Calu3 (cell line): ENCODE measurements around the gene B3GNT3. TPM values are rescaled to one million over a fixed set of nuclear protein-coding genes. Genes with fewer than 3 reads are reported as not detected.

Experiments used
- BruUV-seq: library from RNA; stranded (reverse); fragments of 400-500 nt; replicated peaks from 2 replicates; lab custom pipeline; 2021; lab: Mats Ljungman, UMichigan
- CTCF ChIA-PET: fragments of 300-600 bp; sonication (Branson Sonifier 250); formaldehyde crosslinking; loops from one replicate; lab custom pipeline; 2022; ENCODE audit warnings: antibody characterized with exemption; lab: Charles Lee
- DNase-seq: peaks from one replicate; pipeline ENCODE4 v3.0.0; 2022
- H3K27ac Mint-ChIP-seq: one replicate; pipeline ENCODE4 v1.8.0; 2022; ENCODE audit warnings: mixed read lengths; ENCODE audit not compliant: unreplicated experiment
- H3K27me3 Mint-ChIP-seq: one replicate; pipeline ENCODE4 v1.8.0; 2022; ENCODE audit warnings: mixed read lengths; ENCODE audit not compliant: unreplicated experiment
- H3K36me3 Mint-ChIP-seq: one replicate; pipeline ENCODE4 v1.8.0; 2022; ENCODE audit warnings: mild to moderate bottlenecking, moderate library complexity, mixed read lengths; ENCODE audit not compliant: insufficient read depth, unreplicated experiment
- H3K4me1 Mint-ChIP-seq: one replicate; pipeline ENCODE4 v1.8.0; 2022; ENCODE audit warnings: mild to moderate bottlenecking, low read depth, mixed read lengths; ENCODE audit not compliant: unreplicated experiment
- H3K4me3 Mint-ChIP-seq: one replicate; pipeline ENCODE4 v1.8.0; 2022; ENCODE audit warnings: mild to moderate bottlenecking, low read depth, moderate library complexity, mixed read lengths; ENCODE audit not compliant: unreplicated experiment
- H3K9me3 Mint-ChIP-seq: one replicate; pipeline ENCODE4 v1.8.0; 2022; ENCODE audit warnings: low read depth, mixed read lengths; ENCODE audit not compliant: unreplicated experiment
- intact Hi-C: fragments of 100-400 bp; cut with micrococcal nuclease; formaldehyde crosslinking; loops from one replicate; pipeline ENCODE4 v1.10.0; 2022; ENCODE audit not compliant: unreplicated experiment
- total RNA-seq: library from RNA; stranded (reverse); gene quantifications from 2 replicates; pipeline ENCODE4 v1.2.3, GENCODE V29; 2022
- TF ChIP-seq, protein P1 (sequence below): fragments of 200-600 bp; IDR thresholded peaks from one replicate; pipeline ENCODE4 v1.8.0; 2022; ENCODE audit warnings: antibody characterized with exemption; ENCODE audit not compliant: unreplicated experiment

The B3GNT3 gene
- total RNA-seq, 1 experiment from 2014 or later = 75.1 TPM

GRCh38 chr19:17831419-17831888 lies 36.5 kb downstream of the B3GNT3 start:
- no peaks in the 10 kb centered on the region for H3K36me3 Mint-ChIP-seq
- H3K27me3 Mint-ChIP-seq = peaks cover 22% of the 10 kb centered on the region
- no TSS peak for BruUV-seq
- no peaks in the 10 kb centered on the region for H3K9me3 Mint-ChIP-seq
- TF ChIP-seq, protein P1, sequence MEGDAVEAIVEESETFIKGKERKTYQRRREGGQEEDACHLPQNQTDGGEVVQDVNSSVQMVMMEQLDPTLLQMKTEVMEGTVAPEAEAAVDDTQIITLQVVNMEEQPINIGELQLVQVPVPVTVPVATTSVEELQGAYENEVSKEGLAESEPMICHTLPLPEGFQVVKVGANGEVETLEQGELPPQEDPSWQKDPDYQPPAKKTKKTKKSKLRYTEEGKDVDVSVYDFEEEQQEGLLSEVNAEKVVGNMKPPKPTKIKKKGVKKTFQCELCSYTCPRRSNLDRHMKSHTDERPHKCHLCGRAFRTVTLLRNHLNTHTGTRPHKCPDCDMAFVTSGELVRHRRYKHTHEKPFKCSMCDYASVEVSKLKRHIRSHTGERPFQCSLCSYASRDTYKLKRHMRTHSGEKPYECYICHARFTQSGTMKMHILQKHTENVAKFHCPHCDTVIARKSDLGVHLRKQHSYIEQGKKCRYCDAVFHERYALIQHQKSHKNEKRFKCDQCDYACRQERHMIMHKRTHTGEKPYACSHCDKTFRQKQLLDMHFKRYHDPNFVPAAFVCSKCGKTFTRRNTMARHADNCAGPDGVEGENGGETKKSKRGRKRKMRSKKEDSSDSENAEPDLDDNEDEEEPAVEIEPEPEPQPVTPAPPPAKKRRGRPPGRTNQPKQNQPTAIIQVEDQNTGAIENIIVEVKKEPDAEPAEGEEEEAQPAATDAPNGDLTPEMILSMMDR = no peak
- no peak for DNase-seq
- H3K4me3 Mint-ChIP-seq = no peak overlapping the region
- CTCF ChIA-PET = no interaction called here
- H3K4me1 Mint-ChIP-seq = no peaks in the 10 kb centered on the region
- H3K27ac Mint-ChIP-seq = no peak overlapping the region
- intact Hi-C loops = no loop called here

DNA sequence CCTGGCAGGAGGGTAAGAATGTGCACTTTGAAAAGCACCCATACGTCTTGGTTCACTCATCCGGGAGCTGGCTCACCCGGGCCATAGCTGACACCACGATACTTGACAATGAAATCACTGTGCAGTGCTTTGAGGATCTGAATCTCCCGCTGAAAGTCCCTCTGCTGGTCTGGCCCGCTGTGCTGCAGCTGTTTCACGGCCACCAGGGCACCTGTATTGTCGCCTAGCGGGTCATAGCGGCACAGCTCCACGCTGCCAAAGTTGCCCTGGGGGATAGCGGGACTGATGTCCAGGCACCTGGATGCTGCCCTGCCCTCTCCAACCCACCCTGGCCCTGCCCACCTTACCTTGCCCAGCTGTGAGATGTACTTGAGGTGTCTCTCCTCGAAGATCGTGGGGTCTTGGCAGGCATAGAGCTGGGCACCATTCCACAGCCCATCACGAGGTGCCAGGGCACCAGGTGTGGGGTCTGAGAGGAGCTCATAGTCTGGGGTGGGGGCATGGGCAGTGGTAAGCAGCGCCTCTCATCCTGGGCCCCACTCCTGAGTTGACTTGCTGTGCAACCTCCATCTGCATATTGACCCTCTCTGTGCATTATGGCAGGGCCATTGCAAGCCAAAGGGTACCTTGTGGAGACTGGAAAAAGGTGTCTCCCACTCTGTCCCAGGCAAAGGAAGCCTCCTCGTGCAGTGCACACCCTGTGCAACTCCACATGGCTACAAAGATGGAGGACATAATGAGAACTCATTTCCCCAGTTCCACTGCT lies 37.7 kb downstream of the B3GNT3 start:
- intact Hi-C loops = no loop called here
- CTCF ChIA-PET = interaction anchor here (0.8 kb wide), 1 partner anchor 9 kb away, joined by 6 read pairs; no protein-coding TSS in a partner anchor
- Mint-ChIP-seq H3K4me3 (no peak overlapping the region), H3K36me3 (no peaks in the 10 kb centered on the region), H3K4me1 (no peaks in the 10 kb centered on the region), H3K9me3 (no peaks in the 10 kb centered on the region), H3K27me3 (peaks cover 27% of the 10 kb centered on the region), H3K27ac (no peak overlapping the region)
- no peak for DNase-seq
- TF ChIP-seq, protein P1 = no peak
- BruUV-seq = no TSS peak

DNA sequence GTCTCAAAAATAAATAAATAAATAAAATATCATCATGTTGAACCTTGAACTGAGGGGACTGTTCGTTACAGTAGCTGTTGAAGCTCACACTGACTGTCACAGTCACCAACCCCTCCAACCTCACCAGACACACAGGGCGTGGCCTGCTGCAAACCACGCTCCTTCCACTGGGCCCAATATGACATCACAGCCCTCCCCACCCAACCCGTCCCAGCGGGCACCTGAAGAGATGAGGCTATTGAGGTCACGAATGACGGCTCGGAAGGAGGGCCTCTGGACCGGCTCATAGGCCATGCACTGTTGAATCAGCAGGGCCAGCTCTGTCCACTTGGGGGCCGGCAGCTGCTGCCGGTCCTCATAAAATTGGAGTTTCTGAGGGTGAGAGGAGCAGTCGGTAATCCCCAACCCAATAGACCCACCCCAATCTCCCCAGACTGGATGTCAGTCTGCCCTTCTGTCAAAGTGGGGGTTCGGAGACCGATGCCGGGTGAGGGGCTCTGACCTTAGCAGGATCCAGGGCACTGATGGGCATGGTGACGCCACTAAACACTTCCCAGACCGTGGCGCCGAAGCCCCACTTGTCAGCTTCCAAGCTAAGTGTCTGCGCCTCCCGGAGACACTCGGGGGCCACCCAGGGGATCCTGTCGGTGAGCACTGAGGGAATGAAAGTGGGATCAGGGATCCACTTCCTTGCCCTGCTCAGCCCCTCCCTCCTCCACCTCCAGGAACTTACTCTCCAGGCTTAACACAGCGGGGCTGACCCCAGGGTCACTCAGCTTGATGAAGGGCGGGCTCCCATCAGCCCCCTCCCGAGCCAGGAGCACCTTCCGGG lies 39.6 kb downstream of the B3GNT3 start:
- CTCF ChIA-PET = no interaction called here
- TF ChIP-seq, protein P1 = no peak
- no peaks in the 10 kb centered on the region for H3K4me1 Mint-ChIP-seq
- H3K27ac Mint-ChIP-seq = no peak overlapping the region
- H3K4me3 Mint-ChIP-seq = no peak overlapping the region
- intact Hi-C loops = no loop called here
- no peaks in the 10 kb centered on the region for H3K36me3 Mint-ChIP-seq
- no peak for DNase-seq
- no peaks in the 10 kb centered on the region for H3K9me3 Mint-ChIP-seq
- peaks cover 17% of the 10 kb centered on the region for H3K27me3 Mint-ChIP-seq
- no TSS peak for BruUV-seq

DNA sequence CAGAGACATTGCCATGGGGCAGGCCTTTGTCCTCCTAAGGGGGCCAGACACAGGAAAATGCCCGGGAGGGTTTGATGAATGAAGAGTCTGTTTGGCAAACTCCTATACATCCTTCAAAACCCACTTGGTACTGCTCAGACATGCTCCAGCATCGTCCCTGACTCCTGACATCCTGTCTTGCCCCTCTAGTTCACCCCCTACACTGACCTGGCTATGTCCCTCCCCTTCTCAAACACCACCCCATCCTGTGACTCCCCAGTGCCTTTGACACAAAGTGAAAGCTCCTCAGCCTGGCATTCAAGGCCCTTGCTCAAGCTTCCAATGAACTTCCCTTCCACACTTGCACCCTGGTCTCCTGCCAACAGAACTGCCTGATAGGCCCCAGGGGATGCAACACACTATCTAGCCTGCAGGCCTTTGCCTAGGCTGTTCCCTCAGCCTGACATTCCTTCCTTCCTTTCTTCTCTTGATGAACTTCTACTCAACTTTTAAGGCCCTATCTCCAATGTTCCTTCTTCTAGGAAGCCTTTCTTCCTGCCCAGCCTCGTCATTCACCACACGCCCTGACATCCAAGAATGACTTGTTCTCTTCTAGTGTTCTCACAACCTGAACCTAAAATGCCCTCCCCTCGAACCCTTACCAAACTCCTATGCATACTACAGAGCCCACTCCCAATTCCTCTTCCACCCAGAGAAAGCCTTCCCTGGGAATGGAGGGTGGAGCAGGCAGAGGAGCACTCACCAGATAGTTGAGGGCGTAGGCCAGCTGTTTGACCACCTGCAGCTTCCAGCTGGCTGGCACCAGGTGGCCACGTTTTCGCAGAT lies 40.5 kb downstream of the B3GNT3 start:
- BruUV-seq = no TSS peak
- H3K4me1 Mint-ChIP-seq = no peaks in the 10 kb centered on the region
- no peaks in the 10 kb centered on the region for H3K36me3 Mint-ChIP-seq
- no peak overlapping the region for H3K27ac Mint-ChIP-seq
- intact Hi-C loops = no loop called here
- H3K27me3 Mint-ChIP-seq = peaks cover 17% of the 10 kb centered on the region
- CTCF ChIA-PET = no interaction called here
- H3K9me3 Mint-ChIP-seq = no peaks in the 10 kb centered on the region
- TF ChIP-seq, protein P1 = no peak
- no peak for DNase-seq
- no peak overlapping the region for H3K4me3 Mint-ChIP-seq
